ENCODE measurements around the gene ZNF446. TPM values are rescaled to one million over a fixed set of nuclear protein-coding genes. Genes with fewer than 3 reads are reported as not detected.

Gene ZNF446
- total and polyA plus RNA-seq, 9 of the 15 experiments (the other 6 are each of a cell fraction or from before 2014, with no cell fraction given): 0.07 to 4.8 (median 1.2) TPM

- TF ChIP-seq ZNF592 (IDR thresholded peaks at IDR 0.05) (no peak), EP400 (IDR thresholded peaks at IDR 0.05) (peak; percentile 59), ZBTB33 (CRISPR knock-in tag; IDR thresholded peaks at IDR 0.05) (peak; percentile 57; the same call in 1 of the 2 replicates), MEIS2 (IDR thresholded peaks at IDR 0.05; ENCODE audit: partially characterized antibody) (peak; percentile 45), ZNF12 (CRISPR knock-in tag; IDR thresholded peaks at IDR 0.05) (peak; percentile 50; the same call in 1 of the 2 replicates), EP300 (IDR thresholded peaks at IDR 0.05; ENCODE audit: low read length) (peak; percentile 7; the same call in 1 of the 2 replicates), FIP1L1 (IDR thresholded peaks at IDR 0.05; ENCODE audit: low read depth, low read length, poor library complexity, severe bottlenecking) (peak; percentile 97), CREB1 (IDR thresholded peaks at IDR 0.05) (peak; percentile 83), CREB1 (CRISPR knock-in tag; IDR thresholded peaks at IDR 0.05) (peak; percentile 73), MCM5 (IDR thresholded peaks at IDR 0.05; ENCODE audit: low read depth) (no peak), POLR3G (IDR thresholded peaks at IDR 0.05; ENCODE audit: extremely low read depth, insufficient read length, insufficient replicate concordance) (no peak), AFF1 (IDR thresholded peaks at IDR 0.05; ENCODE audit: low read depth in 1 of 2, partially characterized antibody in 2 of 2) (peak in 1 of 2 experiments; percentile 89), PTTG1 (tag; IDR thresholded peaks at IDR 0.05; ENCODE audit: low read depth) (no peak), ARNT (IDR thresholded peaks at IDR 0.05) (no peak), IRF1 (CRISPR knock-in tag; IDR thresholded peaks at IDR 0.05; ENCODE audit: borderline replicate concordance) (no peak), ZBTB1 (CRISPR knock-in tag; IDR thresholded peaks at IDR 0.05; ENCODE audit: borderline replicate concordance, low read depth) (no peak; the same call in 1 of the 2 replicates)
Observed at GRCh38 chr19:58475714-58476497, at the start of gene ZNF446 (continued).
